GM15510 (cell line): ENCODE results near the gene SLC12A3.

Experiments used
- POLR2A ChIP-seq: IDR thresholded peaks from 3 replicates; pipeline ENCODE4 v1.6.1; 2011; ENCODE audit warnings: borderline replicate concordance; ENCODE audit not compliant: insufficient read length; ENCODE audit errors: extremely low read depth

Gene SLC12A3

GRCh38 chr16:56836410-56837230 lies 28.4 kb upstream of the SLC12A3 start:
- TF ChIP-seq POLR2A, result no peak

- no peak for TF ChIP-seq POLR2A
These were observed 26.2 kb upstream of the SLC12A3 start for GRCh38 chr16:56838622-56839337.

GRCh38 chr16:56841233-56841632 lies 23.8 kb upstream of the SLC12A3 start:
- TF ChIP-seq POLR2A, result no peak

DNA sequence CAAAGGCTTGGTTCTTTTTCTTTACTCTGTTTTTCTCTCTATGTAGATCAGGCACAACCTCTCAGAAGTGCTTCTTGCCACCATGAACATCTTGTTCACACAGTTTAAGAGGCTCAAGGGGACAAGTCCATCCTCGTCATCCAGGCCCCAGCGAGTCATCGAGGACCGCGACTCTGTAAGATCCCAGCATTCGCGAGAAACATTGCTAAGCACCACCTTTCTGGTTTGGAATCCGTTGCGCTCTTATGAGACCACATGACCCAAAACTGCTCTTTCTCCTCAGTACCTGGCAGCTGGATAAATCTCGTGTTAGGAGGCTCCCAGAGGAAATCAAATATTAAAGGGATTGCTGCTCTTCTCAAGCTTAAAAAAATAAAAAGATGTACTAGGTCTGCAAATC lies 23.3 kb upstream of the SLC12A3 start:
- no peak for TF ChIP-seq POLR2A

- TF ChIP-seq POLR2A, result no peak
These were observed 22.9 kb upstream of the SLC12A3 start for GRCh38 chr16:56842133-56842532.

DNA sequence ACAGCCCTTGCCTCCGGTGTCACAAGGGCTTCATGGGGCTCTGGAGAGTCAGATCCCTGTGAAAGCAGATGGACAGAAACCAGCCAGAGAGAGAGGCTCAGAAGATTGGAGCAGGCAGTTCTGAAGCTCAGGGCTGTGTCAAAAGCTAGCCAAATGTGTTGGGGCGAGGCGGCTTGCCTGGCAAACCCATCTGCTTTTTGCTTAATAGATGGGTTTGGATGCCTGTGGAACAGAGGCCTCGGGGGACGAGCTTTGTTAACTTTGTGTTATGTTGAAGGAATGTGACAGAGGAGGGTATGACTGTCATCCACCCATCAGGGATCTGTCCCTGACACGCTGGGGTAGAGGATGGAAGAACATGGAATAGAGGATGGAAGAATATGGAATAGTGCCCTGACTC lies 21.0 kb upstream of the SLC12A3 start:
- TF ChIP-seq POLR2A, result no peak

DNA sequence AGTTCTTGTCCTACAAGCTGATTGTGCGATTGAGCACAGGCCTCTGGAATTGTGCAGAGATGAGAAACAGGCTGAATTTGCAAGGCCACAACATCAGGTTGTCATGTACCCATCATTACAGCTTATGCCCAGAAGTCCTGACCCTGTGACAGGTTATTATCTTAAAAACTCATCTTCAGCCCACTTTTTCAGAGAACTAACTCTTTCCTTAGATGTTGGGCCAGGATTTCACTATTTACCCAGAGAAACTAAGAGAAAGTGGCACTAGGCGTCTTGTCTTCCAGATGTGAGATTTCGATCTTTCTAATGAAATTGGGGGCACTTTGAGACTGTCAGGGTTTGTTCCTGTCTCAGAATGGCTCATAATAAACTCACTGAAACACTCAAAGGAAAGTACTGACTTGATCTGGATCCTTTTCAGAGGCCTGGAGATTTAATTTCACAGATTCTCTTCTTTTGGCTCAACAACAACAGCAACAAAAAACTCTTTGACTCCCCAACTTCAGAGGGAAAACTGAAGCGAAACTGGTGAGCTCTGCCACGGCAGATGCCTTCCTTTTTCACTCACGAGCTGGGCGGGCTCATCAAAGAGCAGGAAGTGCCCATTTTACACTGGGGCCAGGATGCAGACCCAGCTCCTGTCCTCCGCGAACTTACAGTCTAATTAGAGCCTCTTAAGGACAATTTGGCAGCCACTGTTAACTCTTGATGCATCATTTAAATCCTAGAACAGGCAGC lies 17.7 kb upstream of the SLC12A3 start:
- no peak for TF ChIP-seq POLR2A

DNA sequence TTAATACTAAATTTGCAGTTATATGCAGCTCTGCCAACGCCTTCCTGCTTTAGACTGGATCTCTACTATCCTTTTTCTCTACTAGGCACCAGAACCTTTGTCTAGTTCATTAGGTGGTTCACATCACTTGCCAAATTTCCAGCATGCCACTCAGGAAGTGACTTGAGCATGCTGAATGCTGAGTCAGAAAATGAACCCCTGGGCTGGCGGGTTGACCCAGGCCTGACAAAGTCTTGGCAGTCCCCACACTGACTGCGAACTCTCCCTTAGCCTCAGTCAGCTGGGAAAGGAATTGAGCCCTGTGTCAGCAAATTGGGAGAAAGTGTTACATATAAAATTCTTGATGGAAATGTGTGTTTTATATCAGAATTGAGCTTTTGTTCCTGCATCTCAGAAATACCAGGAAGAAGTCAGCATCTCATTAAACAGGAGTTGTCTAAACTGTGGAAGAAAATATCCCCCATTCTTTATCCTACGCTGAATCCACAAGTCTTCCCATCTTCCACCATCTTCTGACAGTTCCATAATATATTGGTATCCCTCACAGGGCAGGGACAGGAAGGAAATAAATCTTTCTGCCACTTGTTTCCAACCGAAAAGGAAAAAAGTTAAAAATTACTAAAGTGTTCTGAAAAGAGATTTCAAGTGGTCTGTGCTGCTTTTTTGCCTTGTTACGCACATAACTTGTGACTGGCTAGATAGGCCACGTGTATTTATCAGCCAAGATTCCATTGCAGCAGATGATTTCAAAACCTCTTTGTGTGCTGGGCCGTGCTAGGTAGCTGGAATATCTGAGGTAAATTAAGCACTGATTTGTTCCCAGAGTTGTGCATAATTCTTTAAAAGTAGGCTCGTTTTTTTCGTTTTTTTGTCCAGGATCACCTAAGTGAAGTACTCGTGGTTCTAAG lies 16.7 kb upstream of the SLC12A3 start:
- TF ChIP-seq POLR2A, result no peak

- TF ChIP-seq POLR2A, result no peak
These were observed 15.9 kb upstream of the SLC12A3 start for GRCh38 chr16:56848955-56849689.

- no peak for TF ChIP-seq POLR2A
These were observed 15.0 kb upstream of the SLC12A3 start for GRCh38 chr16:56849690-56850680.

GRCh38 chr16:56851671-56852400 lies 13.2 kb upstream of the SLC12A3 start:
- TF ChIP-seq POLR2A, result no peak

- TF ChIP-seq POLR2A, result no peak
These were observed 12.6 kb upstream of the SLC12A3 start for GRCh38 chr16:56852401-56852730.
